HG03442 (cell line): Measurements from ENCODE around the gene KIR3DL2.
"Not testable (repeated sequence)": the region's sequence is repeated elsewhere in the genome, so short reads cannot be mapped to it uniquely, and the experiment has no call there.

Experiments used
- ATAC-seq: cut with Tn5 transposase; IDR thresholded peaks from one replicate; pipeline ENCODE4 v1.9.1; 2021; ENCODE audit warnings: mild to moderate bottlenecking, moderate library complexity; ENCODE audit not compliant: unreplicated experiment

Gene KIR3DL2

DNA sequence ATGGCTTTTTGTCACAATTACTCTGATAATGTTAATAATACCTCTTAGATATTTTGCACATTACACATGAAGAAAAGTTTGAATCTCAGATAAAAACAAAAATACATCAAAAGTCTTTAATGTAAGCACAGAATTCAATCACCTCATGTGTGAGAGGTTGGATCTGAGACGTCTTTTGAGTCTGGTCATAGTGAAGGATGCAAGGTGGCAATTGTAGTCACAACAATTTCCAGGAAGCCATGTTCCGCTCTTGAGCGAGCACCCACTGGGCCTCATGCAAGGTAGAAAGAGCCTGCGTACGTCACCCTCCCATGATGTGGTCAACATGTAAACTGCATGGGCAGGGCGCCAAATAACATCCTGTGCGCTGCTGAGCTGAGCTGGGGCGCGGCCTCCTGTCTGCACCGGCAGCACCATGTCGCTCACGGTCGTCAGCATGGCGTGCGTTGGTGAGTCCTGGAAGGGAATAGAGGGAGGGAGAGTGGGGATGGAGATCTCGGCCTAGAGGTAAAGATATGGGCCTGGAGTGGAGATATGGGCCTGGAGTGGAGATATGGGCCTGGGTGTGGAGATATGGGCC lies at the start of gene KIR3DL2:
Gene KIR3DL2, plus strand, starts transcription at position 383 of the 580 bp plus-strand sequence. Its CDS starts 33 bp downstream, at position 416.
- not testable (repeated sequence) for ATAC-seq

DNA sequence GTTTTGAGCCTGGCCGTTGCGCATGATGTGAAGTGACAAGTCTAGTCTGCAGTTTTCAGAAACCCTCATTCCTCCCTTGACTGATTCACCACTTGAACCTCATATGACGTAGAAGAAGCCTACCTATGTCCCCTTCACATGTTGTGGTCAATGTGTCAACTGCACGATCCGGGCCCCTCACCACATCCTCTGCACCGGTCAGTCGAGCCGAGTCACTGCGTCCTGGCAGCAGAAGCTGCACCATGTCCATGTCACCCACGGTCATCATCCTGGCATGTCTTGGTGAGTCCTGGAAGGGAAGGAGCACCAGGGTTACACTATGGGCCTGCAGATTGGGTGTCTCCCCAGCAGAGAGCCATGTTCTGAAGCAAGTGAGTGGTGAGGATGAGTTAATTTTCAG lies 46.8 kb upstream of the KIR3DL2 start, which contains the start of gene KIR2DL4:
Gene KIR2DL4, plus strand, starts transcription at position 201 of the 400 bp plus-strand sequence. Its CDS starts 42 bp downstream, at position 243.
- ATAC-seq, result no peak

DNA sequence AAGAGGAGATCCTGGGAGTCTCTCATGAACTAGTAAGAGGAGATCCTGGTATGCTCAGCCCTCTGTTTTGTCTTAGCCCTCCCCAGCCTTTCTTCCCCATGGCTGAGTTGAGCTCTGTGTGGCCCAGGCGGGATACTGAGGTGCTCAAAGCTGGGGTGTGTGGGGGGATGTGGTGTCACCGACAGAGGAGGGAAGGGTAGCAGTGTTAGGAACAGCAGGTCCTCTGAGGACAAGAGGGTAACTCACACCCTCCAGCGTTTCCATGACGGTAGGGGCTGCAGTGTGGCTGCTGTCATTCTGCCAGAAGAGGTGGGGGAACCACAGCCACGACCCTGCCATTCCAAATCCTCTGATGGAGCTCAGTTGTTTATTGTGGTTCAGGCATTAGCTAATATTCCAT lies 46.1 kb upstream of the KIR3DL2 start:
- no peak for ATAC-seq

DNA sequence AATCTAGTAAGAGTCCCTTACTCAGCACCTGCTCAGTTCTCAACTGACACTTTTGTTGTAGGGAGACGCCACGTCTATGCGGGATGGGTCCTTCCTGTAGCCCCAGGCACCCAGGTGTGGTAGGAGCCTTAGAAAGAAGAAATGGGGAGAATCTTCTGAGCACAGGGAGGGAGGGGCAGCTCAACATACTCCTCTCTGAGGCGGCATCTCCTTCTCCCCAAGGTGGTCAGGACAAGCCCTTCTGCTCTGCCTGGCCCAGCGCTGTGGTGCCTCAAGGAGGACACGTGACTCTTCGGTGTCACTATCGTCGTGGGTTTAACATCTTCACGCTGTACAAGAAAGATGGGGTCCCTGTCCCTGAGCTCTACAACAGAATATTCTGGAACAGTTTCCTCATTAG lies 45.7 kb upstream of the KIR3DL2 start:
- ATAC-seq, result no peak

DNA sequence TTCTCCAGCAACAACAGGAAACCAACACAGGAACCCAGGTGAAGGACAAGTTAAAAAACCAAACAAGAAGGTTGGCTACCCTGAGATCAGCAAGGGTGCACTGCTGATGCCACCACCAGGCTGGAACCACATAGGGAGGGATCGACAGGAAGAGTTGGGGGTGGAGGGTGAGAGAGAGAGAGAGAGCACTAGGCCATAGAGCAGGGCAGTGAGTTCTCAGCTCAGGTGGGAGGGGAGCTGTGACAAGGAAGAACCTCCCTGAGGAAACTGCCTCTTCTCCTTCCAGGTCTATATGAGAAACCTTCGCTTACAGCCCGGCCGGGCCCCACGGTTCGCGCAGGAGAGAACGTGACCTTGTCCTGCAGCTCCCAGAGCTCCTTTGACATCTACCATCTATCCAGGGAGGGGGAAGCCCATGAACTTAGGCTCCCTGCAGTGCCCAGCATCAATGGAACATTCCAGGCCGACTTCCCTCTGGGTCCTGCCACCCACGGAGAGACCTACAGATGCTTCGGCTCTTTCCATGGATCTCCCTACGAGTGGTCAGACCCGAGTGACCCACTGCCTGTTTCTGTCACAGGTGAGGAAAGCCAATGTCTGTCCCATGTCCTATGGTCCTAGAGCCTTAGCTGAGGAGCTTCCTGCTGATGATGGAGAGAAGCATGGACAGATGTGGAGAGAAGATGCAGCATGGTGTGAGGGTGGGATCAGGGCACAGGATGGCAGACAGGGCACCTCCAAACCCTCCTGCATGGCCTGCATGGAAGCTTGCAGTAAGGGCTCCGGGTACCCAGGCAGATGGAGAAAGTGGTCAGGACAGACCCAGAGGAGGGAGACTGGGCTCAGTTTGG lies 44.4 kb upstream of the KIR3DL2 start:
- ATAC-seq, result no peak

DNA sequence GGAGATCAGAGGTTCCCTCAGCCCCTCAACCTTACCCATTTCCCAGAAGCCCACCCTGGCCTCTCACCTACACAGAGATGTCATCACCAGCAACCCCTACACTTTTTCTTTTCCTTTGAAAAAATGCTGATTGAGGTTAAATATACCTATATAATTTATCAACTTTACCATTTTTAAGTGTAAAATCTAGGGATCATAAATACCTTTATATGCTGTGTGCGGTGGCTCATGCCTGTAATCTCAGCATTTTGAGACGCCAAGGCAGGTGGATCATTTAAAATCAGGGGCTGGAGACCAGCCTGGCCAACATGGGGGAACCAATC lies 43.8 kb upstream of the KIR3DL2 start:
- no peak for ATAC-seq

DNA sequence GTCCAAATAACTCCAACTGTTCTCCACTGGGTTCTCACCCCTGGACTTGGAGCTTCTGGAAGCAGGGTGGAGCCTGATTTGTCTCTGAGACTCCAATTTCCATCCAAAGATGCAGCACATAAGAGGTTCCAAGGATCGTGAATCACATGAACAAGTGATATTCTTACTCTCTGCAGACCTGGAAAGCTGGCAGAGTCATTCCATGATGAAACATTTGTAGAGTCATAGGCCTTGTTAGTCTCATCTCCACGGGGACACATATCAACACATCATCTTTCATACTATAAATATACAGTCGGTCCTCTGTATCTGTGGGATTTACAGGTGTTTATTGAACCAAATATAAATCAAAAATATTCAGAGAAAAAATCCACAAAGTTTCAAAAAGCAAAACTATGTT lies 35.7 kb upstream of the KIR3DL2 start:
- not testable (repeated sequence) for ATAC-seq

DNA sequence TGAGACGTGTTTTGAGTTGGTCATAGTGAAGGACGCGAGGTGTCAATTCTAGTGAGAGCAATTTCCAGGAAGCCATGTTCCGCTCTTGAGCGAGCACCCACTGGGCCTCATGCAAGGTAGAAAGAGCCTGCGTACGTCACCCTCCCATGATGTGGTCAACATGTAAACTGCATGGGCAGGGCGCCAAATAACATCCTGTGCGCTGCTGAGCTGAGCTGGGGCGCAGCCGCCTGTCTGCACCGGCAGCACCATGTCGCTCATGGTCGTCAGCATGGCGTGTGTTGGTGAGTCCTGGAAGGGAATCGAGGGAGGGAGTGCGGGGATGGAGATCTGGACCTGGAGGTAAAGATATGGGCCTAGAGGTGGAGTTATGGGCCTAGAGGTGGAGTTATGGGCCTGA lies 34.0 kb upstream of the KIR3DL2 start, which contains the start of gene KIR3DL1:
Gene KIR3DL1, plus strand, starts transcription at position 218 of the 400 bp plus-strand sequence.
- ATAC-seq, result not testable (repeated sequence)

DNA sequence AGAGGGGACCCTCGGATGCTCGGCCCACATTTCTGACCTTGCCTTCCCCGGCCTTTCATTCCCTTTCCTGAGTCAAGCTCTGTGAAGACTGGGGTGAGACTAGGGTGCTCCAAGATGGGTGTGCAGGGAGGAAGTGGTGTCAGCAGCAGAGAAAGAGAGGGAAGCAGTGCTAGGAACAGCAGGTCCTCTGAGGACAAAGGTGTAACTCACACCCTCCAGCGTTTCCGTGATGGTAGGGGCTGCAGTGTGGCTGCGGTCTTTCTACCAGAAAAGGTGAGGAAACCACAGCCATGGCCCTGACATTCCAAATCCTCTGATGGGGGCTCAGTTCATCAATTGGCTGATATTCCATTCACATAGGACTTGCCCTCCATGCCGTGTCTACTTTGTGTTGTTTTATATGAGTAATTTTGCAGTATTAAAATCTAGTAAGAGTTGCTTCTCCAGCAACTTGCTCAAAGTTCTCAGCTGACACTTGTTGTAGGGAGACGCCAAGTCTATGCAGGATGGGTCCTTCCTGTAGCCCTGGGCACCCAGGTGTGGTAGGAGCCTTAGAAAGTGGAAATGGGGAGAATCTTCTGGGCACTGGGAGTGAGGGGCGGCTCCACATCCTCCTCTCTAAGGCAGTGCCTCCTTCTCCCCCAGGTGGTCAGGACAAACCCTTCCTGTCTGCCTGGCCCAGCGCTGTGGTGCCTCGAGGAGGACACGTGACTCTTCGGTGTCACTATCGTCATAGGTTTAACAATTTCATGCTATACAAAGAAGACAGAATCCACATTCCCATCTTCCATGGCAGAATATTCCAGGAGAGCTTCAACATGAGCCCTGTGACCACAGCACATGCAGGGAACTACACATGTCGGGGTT lies 32.3 kb upstream of the KIR3DL2 start:
- no peak for ATAC-seq

DNA sequence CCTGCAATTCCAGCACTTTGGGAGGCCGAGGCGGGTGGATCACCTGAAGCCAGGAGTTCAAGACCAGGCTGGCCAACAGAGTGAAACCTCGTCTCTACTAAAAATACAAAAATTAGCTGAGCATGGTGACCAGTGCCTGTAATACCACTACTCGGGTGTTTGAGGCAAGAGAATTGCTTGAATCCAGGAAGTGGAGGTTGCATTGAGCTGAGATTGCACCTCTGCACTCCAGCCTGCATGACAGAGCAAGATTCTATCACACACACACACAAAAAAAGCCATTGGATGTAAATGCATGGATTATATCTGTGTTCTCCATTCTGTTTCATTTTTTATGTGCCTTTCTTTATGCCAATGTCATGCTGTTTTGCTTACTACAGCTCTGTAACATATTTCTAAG lies 25.8 kb upstream of the KIR3DL2 start:
- not testable (repeated sequence) for ATAC-seq

DNA sequence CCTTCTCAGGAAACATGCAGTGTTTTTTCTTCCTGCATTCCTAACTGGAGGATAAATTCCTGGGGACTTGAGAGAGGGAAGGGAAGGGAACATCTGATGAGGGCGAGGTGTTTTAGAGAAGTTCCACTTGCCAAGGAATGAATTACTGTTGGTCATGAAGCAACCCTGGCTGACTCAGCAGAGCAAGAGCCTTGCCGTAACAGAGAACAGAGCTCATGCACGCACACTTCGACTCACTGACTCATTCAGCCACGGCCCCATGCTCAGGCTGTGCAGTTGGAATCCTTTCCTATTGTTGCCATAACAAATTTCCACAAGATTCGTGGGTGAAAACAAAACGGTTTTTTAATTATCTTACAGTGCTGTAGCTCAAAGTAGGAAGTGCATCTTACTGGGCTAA lies 24.9 kb upstream of the KIR3DL2 start:
- ATAC-seq, result not testable (repeated sequence)

DNA sequence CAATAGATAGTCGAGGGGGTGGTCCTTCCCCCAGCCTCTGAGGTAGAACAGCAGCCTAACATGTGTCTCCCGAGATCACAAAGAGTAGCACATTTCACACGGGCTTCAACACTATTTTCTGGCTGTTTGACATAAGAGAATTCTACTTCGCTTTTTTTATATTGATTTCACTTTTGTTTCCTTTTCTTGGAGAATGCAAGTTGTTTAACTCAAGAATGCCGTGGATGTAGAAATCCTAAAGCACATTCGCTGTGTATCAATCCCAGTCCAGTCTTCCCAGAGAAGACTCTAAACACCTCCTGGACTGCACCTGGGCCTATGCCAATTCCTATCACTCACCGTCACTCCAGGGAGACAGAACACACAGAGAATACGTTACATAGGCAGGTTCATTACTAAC lies 22.2 kb upstream of the KIR3DL2 start:
- ATAC-seq, result not testable (repeated sequence)

DNA sequence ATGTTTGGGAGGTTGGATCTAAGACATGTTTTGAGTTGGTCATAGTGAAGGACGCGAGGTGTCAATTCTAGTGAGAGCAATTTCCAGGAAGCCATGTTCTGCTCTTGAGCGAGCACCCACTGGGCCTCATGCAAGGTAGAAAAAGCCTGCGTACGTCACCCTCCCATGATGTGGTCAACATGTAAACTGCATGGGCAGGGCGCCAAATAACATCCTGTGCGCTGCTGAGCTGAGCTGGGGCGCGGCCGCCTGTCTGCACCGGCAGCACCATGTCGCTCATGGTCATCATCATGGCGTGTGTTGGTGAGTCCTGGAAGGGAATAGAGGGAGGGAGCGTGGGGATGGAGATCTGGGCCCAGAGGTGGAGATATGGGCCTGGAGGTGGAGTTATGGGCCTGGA lies 17.7 kb upstream of the KIR3DL2 start, which contains the start of gene KIR2DS4:
Gene KIR2DS4, plus strand, starts transcription at position 181 of the 400 bp plus-strand sequence.
- ATAC-seq, result not testable (repeated sequence)

DNA sequence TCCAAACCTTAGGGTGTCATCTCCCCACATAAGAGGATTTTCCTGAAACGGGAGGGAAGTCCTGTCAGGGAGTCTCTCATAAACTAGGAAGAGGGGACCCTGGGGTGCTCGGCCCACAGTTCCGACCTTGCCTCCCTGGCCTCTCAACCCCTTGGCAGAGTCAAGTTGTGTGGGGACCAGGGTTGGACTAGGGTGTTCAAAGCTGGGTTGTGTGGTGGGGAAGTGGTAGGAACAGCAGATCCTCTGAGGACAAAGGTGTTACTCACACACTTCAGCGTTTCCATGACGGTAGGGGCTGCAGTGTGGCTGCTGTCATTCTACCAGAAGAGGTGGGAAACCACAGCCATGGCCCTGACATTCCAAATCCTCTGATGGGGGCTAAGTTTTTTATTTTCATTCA lies 15.1 kb upstream of the KIR3DL2 start:
- not testable (repeated sequence) for ATAC-seq

DNA sequence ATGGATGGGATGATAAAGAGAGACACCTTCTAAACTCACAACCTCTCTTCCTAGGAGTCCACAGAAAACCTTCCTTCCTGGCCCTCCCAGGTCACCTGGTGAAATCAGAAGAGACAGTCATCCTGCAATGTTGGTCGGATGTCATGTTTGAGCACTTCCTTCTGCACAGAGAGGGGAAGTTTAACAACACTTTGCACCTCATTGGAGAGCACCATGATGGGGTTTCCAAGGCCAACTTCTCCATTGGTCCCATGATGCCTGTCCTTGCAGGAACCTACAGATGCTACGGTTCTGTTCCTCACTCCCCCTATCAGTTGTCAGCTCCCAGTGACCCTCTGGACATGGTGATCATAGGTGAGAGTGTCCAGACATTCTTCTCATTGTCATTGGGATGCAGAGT lies 12.7 kb upstream of the KIR3DL2 start:
- not testable (repeated sequence) for ATAC-seq

DNA sequence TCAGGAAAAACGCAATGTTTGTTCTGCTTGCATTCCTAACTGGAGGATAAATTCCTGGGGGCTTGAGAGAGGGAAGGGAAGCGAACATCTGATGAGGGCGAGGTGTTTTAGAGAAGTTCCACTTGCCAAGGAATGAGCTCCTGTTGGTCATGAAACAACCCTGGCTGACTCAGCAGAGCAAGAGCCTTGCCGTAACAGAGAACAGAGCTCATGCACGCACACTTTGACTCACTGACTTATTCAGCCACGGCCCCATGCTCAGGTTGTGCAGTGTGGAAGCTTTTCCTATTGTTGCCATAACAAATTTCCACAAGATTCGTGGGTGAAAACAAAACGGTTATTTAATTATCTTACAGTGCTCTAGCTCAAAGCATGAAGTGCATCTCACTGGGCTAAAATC lies 7.1 kb upstream of the KIR3DL2 start:
- not testable (repeated sequence) for ATAC-seq

DNA sequence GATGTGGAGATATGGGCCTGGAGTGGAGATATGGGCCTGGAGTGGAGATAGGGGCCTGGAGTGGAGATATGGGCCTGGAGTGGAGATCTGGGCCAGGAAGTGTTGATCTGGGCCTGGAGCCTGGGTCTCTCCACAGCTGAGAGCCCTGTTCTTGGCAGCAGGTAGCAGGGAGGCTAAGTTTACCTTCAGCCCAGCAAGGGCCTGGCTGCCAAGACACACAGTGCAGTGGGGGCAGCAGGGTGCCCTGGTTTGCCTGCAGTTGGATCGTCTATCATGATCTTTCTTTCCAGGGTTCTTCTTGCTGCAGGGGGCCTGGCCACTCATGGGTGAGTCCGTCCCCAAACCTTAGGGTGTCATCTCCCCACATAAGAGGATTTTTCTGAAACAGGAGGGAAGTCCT lies 687 bp downstream of the KIR3DL2 start:
- ATAC-seq, result no peak

DNA sequence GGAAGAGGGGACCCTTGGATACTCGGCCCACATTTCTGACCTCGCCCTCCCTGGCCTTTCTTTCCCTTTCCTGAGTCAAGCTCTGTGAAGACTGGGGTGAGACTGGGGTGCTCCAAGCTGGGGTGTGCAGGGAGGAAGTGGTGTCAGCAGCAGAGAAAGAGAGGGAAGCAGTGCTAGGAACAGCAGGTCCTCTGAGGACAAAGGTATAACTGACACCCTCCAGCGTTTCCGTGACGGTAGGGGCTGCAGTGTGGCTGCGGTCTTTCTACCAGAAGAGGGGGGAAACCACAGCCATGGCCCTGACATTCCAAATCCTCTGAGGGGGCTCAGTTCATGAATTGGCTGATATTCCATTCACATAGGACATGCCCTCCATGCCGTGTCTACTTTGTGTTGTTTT lies 1.1 kb downstream of the KIR3DL2 start:
- no peak for ATAC-seq

DNA sequence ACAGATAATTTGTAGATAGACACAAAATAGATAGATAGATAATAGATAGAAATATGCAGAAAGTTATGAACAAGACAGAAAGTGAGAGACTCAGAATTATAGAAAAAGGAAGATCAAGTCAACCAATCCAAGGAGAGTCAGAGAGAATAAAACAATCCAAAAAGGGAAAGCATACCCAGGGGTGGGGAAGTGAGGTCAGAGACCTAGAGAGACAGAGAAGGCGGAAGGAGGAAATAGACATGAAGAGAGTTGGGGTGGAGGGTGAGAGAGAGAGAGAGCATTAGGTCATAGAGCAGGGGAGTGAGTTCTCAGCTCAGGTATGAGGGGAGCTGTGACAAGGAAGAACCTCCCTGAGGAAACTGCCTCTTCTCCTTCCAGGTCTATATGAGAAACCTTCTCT lies 5.0 kb downstream of the KIR3DL2 start:
- ATAC-seq, result not testable (repeated sequence)

DNA sequence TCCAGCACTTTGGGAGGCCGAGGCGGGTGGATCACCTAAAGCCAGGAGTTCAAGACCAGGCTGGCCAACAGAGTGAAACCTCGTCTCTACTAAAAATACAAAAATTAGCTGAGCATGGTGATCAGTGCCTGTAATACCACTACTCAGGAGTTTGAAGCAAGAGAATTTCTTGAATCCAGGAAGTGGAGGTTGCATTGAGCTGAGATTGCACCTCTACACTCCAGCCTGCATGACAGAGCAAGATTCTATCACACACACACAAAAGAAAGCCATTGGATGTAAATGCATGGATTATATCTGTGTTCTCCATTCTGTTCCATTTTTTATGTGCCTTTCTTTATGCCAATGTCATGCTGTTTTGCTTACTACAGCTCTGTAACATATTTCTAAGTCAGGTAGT lies 8.2 kb downstream of the KIR3DL2 start:
- not testable (repeated sequence) for ATAC-seq

DNA sequence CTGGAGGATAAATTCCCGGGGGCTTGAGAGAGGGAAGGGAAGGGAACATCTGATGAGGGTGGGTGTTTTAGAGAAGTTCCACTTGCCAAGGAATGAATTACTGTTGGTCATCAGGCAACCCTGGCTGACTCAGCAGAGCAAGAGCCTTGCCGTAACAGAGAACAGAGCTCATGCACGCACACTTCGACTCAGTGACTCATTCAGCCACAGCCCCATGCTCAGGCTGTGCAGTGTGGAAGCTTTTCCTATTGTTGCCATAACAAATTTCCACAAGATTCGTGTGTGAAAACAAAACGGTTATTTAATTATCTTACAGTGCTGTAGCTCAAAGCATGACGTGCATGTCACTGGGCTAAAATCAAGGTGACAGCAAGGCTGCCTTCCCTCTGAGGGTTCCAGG lies 9.2 kb downstream of the KIR3DL2 start:
- not testable (repeated sequence) for ATAC-seq
